Measurements from ENCODE around the gene STARD6.
"Not testable (repeated sequence)": the region's sequence is repeated elsewhere in the genome, so short reads cannot be mapped to it uniquely, and the experiment has no call there.

Gene STARD6

DNA sequence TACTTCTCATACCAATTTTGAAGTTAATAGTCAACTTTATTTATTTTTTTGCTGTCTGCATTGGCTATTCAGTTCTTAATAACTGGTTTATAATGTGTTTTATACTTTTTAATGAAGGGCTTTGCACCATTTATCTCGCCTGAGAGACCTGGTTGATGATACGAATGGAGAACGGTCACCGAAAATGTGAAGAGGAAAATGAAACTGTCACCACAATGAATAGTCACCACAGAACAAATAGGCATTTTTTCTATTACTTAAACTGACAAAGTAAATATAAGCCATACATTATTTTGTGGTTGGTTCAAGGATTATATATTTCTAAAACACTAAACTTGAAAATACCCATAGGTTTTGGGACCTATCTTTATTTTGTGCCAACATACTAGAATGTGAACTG, 20.4 kb upstream of the STARD6 start:
- no peaks in the 10 kb centered on the region for H3K4me1 Mint-ChIP-seq
- no peak overlapping the region for H3K27ac Mint-ChIP-seq
- H3K27me3 Mint-ChIP-seq: no peaks in the 10 kb centered on the region
- H3K4me3 Mint-ChIP-seq: no peak overlapping the region
- H3K36me3 Mint-ChIP-seq: peaks cover 6% of the 10 kb centered on the region
- no peak for ATAC-seq
- no peaks in the 10 kb centered on the region for H3K9me3 Mint-ChIP-seq

DNA sequence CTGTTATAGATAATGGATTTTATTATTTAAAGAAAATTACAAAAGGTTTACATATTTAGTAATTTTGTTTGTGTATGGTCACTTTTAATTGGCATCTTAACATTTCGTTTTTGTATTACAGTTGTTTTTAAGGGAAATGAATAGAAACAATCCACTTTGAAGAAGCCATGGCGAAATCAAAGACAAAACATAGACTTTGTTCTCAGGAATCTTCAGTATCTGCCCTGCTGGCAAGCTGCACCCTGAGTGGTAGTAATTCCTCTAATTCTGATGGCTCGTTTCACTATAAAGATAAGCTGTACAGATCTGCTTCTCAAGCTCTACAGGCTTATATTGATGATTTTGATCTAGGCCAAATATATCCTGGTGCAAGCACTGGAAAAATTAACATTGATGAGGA, 2.7 kb upstream of the STARD6 start:
- Mint-ChIP-seq H3K4me1 (peaks cover 15% of the 10 kb centered on the region), H3K27me3 (no peaks in the 10 kb centered on the region), H3K36me3 (peaks cover 16% of the 10 kb centered on the region), H3K27ac (no peak overlapping the region), H3K9me3 (no peaks in the 10 kb centered on the region), H3K4me3 (no peak overlapping the region)
- no peak for ATAC-seq

- Mint-ChIP-seq H3K27ac (peak overlapping the region; percentile 90), H3K4me1 (peaks cover 15% of the 10 kb centered on the region), H3K27me3 (no peaks in the 10 kb centered on the region), H3K36me3 (peaks cover 16% of the 10 kb centered on the region), H3K9me3 (no peaks in the 10 kb centered on the region), H3K4me3 (no peak overlapping the region)
- no peak for ATAC-seq
Measured at GRCh38 chr18:54359233-54359632, 1.6 kb upstream of the STARD6 start.

GRCh38 chr18:54358495-54359040, 910 bp upstream of the STARD6 start:
- H3K4me1 Mint-ChIP-seq: peaks cover 15% of the 10 kb centered on the region
- H3K27ac Mint-ChIP-seq: peak overlapping the region; percentile 90
- ATAC-seq: no peak
- H3K4me3 Mint-ChIP-seq: peak overlapping the region; percentile 96
- H3K27me3 Mint-ChIP-seq: no peaks in the 10 kb centered on the region
- H3K9me3 Mint-ChIP-seq: no peaks in the 10 kb centered on the region
- H3K36me3 Mint-ChIP-seq: peaks cover 16% of the 10 kb centered on the region

DNA sequence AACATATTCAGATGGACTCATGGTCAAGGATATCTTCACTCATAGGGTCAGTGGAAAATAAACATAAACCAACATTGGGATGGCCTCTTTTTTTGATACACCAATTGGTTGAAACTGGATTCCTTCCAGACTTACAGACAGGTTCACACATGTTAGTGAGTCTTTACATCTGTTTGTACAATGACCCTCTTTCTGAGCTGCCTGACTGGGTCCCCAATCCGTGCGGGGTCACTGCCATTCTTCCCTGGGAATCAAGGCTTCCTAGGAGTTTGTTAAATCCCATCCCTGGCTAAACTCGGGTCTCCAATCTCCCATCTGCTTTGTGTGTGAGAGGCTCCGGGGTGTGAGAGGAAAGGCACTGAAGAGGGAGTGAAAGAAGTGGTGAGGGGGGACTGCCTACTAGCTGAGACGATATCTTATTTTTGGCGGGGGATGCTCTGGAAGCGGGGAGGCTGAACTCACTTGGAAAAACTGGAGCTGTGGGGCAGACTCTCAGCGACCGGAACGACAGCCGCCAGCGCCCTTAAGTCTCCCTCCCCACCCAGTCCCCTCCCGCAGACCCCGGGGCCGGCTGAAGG, 487 bp downstream of the STARD6 start:
- Mint-ChIP-seq H3K9me3 (no peaks in the 10 kb centered on the region), H3K27ac (peak overlapping the region; percentile 90), H3K4me1 (peaks cover 15% of the 10 kb centered on the region), H3K36me3 (peaks cover 11% of the 10 kb centered on the region), H3K27me3 (no peaks in the 10 kb centered on the region), H3K4me3 (peak overlapping the region; percentile 96)
- ATAC-seq: no peak

DNA sequence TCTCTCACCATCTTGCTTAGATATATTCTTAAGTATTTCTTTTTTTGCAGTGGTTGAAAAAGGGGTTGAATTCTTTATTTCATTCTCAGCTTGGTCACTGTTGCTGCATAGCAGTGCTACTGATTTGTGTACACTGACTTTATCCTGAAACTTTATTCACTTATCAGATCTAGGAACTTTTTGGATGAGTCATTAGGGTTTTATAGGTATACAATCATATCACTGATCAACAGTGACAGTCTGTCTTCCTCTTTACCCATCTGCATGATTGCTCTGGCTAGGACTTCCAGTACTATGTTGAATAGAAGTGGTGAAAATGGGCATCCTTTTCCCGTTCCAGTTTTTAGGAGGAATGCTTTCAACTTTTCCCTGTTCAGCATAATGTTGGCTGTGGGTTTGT, 6.5 kb downstream of the STARD6 start:
- H3K4me1 Mint-ChIP-seq: no peaks in the 10 kb centered on the region
- no peak overlapping the region for H3K4me3 Mint-ChIP-seq
- H3K27ac Mint-ChIP-seq: no peak overlapping the region
- H3K27me3 Mint-ChIP-seq: no peaks in the 10 kb centered on the region
- ATAC-seq: no peak
- no peaks in the 10 kb centered on the region for H3K36me3 Mint-ChIP-seq
- no peaks in the 10 kb centered on the region for H3K9me3 Mint-ChIP-seq

DNA sequence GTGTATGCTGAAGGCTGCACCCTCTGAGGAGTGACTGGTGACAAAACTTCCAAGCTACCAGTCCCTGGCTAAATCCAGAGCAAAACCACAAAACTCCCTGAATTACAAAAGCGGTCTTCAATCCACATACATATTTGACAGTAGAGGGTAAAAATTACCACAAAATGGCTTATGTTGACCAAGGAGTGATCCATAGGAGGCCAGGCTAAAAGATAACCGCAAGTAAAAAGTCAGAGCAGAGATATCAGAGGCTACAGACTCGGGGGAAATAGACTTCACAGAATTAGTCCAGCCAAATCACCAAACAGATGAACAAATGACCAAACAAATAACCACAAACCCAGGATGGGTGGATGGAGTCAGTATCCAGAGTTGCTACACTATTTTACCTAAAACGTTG, 19.4 kb downstream of the STARD6 start:
- ATAC-seq: no peak
- Mint-ChIP-seq H3K36me3 (no peaks in the 10 kb centered on the region), H3K9me3 (peaks cover 2% of the 10 kb centered on the region), H3K27me3 (peaks cover 15% of the 10 kb centered on the region), H3K4me3 (no peak overlapping the region), H3K27ac (no peak overlapping the region), H3K4me1 (no peaks in the 10 kb centered on the region)

DNA sequence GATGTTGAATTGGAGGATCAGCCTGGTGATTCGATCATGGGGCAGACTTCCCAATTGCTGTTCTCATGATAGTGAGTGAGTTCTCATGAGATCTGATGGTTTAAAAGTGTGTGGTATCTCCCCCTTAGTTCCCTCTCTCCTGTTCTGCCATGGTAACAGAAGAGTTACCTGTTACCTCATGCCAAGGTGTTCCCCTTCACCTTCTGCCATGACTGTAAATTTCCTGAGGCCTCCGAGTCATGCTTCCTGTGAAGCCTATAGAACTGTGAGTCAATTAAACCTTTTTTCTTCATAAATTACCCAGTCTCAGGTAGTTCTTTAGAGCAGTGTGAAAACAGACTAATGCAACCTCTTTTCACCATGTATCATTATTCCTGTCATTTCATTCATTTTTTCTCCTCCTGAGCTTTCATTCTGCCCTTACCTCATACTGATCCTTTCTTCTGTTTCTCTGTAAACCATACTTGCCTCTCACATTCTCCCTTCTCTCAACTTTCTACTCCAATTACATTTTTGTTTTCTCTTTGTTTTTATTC, 22.0 kb downstream of the STARD6 start:
- Mint-ChIP-seq H3K27me3 (peaks cover 15% of the 10 kb centered on the region), H3K4me3 (no peak overlapping the region), H3K27ac (no peak overlapping the region), H3K4me1 (no peaks in the 10 kb centered on the region), H3K9me3 (peaks cover 2% of the 10 kb centered on the region), H3K36me3 (no peaks in the 10 kb centered on the region)
- no peak for ATAC-seq

DNA sequence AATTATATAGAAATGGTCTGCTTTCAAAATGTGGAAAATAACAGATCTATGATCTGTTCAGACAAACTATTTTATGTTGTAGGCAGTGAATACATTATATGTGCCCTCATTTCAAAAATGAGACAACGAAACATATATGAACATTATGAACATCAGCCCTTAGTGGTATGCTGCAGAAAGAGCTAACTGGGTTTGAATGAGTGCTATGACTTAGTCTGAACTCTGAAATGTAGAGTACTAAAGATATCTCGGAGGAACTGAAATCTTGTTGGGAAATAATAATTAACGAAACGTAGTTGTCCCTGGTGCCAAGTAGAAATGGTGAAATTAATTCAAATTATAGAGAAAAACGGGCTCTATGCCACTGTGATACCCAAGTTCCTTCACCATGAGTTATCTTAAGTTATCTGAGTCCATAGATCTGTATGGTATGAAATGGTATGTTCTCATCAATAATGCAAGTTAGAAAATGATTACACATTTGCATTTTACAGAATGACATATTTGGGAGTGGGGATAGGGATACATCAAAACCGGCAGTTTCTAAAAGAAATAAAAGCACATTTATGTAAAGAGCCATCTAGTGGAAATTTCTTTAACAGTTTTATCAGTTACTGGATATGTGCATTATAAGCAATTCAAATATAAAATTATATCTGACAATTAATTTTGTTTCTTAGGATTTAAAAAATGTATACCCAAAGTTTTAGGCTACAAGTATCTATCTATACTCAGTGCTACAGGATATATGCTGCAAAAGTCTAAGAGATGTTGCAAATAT, 26.7 kb downstream of the STARD6 start:
- Mint-ChIP-seq H3K4me3 (no peak overlapping the region), H3K36me3 (no peaks in the 10 kb centered on the region), H3K9me3 (no peaks in the 10 kb centered on the region), H3K27me3 (peaks cover 6% of the 10 kb centered on the region), H3K4me1 (no peaks in the 10 kb centered on the region), H3K27ac (no peak overlapping the region)
- no peak for ATAC-seq

DNA sequence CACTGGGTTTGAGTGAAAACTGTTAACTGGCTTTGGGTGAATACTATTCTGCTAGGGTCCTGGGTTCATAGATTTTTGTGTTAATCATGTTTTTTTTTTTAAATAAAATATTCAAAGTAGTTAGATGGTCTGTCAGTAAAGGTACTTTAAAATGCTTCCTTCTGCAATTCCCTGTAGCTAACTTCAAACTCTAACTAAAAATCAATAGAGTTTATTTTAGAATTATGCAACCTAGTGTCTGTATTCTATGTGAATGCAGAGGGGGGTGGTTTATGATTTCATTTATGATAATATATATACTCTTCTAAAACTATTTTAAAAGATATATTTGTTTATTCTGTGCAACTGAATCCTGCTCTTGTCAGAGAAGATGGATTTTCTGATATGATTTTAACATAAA, 27.9 kb downstream of the STARD6 start:
- Mint-ChIP-seq H3K4me3 (no peak overlapping the region), H3K27me3 (no peaks in the 10 kb centered on the region), H3K9me3 (no peaks in the 10 kb centered on the region), H3K4me1 (no peaks in the 10 kb centered on the region), H3K27ac (no peak overlapping the region), H3K36me3 (no peaks in the 10 kb centered on the region)
- ATAC-seq: no peak

GRCh38 chr18:54327818-54328217, 29.8 kb downstream of the STARD6 start:
- no peak overlapping the region for H3K4me3 Mint-ChIP-seq
- H3K9me3 Mint-ChIP-seq: no peaks in the 10 kb centered on the region
- H3K4me1 Mint-ChIP-seq: no peaks in the 10 kb centered on the region
- H3K36me3 Mint-ChIP-seq: no peaks in the 10 kb centered on the region
- no peaks in the 10 kb centered on the region for H3K27me3 Mint-ChIP-seq
- no peak for ATAC-seq
- H3K27ac Mint-ChIP-seq: no peak overlapping the region

- no peaks in the 10 kb centered on the region for H3K9me3 Mint-ChIP-seq
- H3K4me1 Mint-ChIP-seq: no peaks in the 10 kb centered on the region
- no peaks in the 10 kb centered on the region for H3K36me3 Mint-ChIP-seq
- H3K27me3 Mint-ChIP-seq: no peaks in the 10 kb centered on the region
- ATAC-seq: no peak
- no peak overlapping the region for H3K4me3 Mint-ChIP-seq
- H3K27ac Mint-ChIP-seq: no peak overlapping the region
Measured at GRCh38 chr18:54323970-54324369, 33.7 kb downstream of the STARD6 start.

DNA sequence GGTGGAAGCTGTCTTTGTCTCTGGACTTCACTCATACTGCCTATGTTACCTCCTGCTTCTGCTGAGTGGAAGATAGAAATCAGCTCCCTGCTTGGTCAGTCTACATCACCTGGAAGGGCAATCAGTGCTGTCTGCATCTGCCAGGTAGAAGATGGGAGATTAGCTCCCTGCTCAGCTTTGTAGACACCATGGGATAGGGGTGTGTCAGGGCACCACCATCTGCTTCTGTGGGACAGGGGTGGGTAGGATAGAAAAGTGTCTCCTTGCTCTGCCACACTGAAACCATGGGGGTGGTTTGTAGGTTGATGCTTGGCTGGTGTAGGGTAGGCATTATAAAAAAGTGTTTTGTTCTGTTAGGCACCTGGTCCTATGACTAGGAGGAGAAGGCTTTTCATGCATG, 34.1 kb downstream of the STARD6 start:
- Mint-ChIP-seq H3K9me3 (no peaks in the 10 kb centered on the region), H3K4me3 (no peak overlapping the region), H3K27me3 (no peaks in the 10 kb centered on the region), H3K36me3 (no peaks in the 10 kb centered on the region), H3K27ac (no peak overlapping the region), H3K4me1 (no peaks in the 10 kb centered on the region)
- ATAC-seq: no peak

DNA sequence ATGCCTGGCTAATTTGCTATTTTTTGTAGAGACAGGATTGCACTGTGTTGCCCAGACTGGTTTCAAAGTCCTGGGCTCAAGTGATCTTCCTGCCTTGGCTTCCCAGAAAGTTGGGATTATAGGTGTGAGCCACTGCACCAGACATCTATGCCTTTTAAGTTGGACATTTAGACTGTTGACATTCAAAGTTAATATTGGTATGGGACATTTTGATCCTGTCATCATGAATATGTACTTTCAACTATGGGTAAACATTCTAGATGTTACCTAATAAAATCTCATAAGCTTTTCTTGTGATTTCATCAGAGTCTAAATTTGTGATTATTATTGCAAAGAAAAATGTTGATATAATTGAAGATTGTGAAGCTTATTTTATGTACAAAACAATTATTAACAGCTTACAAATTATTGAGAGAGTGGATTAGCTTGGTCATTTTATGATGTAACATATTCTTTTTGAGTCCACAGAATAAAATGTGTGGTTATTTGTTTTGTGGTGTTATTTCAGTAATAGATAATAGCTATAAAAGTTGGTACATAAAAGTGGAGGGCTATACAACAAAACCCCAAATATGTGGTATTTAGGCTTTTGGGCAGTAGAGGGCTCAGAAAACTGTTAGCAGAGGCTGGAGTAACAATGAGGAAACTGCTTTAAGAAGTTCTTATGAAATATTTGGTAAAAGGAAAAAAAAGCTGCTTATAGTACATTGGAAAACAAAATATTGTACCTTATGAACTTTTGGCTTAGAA, 41.4 kb downstream of the STARD6 start:
- H3K4me1 Mint-ChIP-seq: no peaks in the 10 kb centered on the region
- no peak for ATAC-seq
- H3K36me3 Mint-ChIP-seq: no peaks in the 10 kb centered on the region
- H3K4me3 Mint-ChIP-seq: no peak overlapping the region
- no peaks in the 10 kb centered on the region for H3K9me3 Mint-ChIP-seq
- peaks cover 15% of the 10 kb centered on the region for H3K27me3 Mint-ChIP-seq
- H3K27ac Mint-ChIP-seq: no peak overlapping the region

GRCh38 chr18:54309564-54309963, 48.1 kb downstream of the STARD6 start:
- not testable (repeated sequence) for H3K4me1 Mint-ChIP-seq, H3K27ac Mint-ChIP-seq, H3K27me3 Mint-ChIP-seq, H3K9me3 Mint-ChIP-seq, H3K36me3 Mint-ChIP-seq, H3K4me3 Mint-ChIP-seq, ATAC-seq
